ENCODE results near the gene EXOSC2.

- TF ChIP-seq CTCF (IDR thresholded peaks at IDR 0.05) (no peak), POLR2A (IDR thresholded peaks at IDR 0.05) (no peak), EP300 (IDR thresholded peaks at IDR 0.05; ENCODE audit: low read depth) (no peak)
These were observed 22.9 kb upstream of the EXOSC2 start for GRCh38 chr9:130670644-130671043.
